Astrocyte (in vitro differentiated cells and primary cell): ENCODE results near the gene SHROOM3.

ENCODE experiments used
- EZH2 ChIP-seq: IDR thresholded peaks from 2 replicates; pipeline ENCODE4 v1.6.1; 2012; ENCODE audit warnings: mild to moderate bottlenecking, low read length, inconsistent platforms; ENCODE audit not compliant: insufficient read depth
- TF ChIP-seq, protein P1 (sequence below): IDR thresholded peaks from 2 replicates; pipeline ENCODE4 v1.5.1; 2011; ENCODE audit warnings: low read depth, mild to moderate bottlenecking, inconsistent platforms, low read length, moderate library complexity; ENCODE audit not compliant: insufficient read depth

DNA sequence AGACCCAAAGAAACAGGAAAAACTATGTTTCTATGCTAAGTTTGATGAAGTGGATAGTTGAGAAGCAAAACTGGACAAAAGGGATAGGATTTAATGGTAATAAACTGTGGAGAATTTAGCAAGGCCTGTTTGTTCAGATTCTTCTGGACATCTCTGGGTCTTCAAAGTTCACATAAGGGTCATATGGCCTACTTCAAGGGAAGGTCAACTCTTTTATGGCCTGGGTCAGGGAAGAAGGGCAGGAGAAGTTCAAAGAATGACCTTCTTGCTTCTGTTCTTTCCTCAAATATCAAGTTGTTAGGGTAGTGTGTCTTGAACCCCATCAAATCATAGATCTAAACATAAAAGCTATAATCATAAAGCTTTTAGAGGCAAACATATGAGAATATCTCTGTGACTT is 360.2 kb downstream of the SHROOM3 start:
- TF ChIP-seq EZH2 = no peak
- TF ChIP-seq, protein P1, sequence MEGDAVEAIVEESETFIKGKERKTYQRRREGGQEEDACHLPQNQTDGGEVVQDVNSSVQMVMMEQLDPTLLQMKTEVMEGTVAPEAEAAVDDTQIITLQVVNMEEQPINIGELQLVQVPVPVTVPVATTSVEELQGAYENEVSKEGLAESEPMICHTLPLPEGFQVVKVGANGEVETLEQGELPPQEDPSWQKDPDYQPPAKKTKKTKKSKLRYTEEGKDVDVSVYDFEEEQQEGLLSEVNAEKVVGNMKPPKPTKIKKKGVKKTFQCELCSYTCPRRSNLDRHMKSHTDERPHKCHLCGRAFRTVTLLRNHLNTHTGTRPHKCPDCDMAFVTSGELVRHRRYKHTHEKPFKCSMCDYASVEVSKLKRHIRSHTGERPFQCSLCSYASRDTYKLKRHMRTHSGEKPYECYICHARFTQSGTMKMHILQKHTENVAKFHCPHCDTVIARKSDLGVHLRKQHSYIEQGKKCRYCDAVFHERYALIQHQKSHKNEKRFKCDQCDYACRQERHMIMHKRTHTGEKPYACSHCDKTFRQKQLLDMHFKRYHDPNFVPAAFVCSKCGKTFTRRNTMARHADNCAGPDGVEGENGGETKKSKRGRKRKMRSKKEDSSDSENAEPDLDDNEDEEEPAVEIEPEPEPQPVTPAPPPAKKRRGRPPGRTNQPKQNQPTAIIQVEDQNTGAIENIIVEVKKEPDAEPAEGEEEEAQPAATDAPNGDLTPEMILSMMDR = no peak
